Measurements from ENCODE around the gene MACF1. TPM values are rescaled to one million over a fixed set of nuclear protein-coding genes. Genes with fewer than 3 reads are reported as not detected.
A peak's percentile ranks its signal among the peaks of the same experiment; 100 is the strongest.

The MACF1 gene
- total and polyA plus RNA-seq, 5 donors from 2014 or later = 21.8 to 431 (median 26.2) TPM

GRCh38 chr1:39305555-39305954 lies 101.1 kb downstream of the MACF1 start:
- DNase-seq (no peak), ATAC-seq (ENCODE audit: low read depth in 2 of 2) (no peak)
- H3K9me3 ChIP-seq (ENCODE audit: control insufficient read depth in 2 of 2, low read length in 2 of 2) = no peaks in the 10 kb centered on the region
- H3K36me3 ChIP-seq (ENCODE audit: control insufficient read depth, insufficient read depth, low read length) = peaks cover 73% of the 10 kb centered on the region
- Mint-ChIP-seq H3K9me3 (no peaks in the 10 kb centered on the region), H3K27ac (peak overlapping the region in 2 of 3 donors; percentile 21 to 55), H3K36me3 (peaks cover 50% of the 10 kb centered on the region), H3K4me3 (no peak overlapping the region), H3K27me3 (no peaks in the 10 kb centered on the region), H3K4me1 (peaks cover 0 to 7% (median 1%) of the 10 kb centered on the region in 4 donors)
- H3K27me3 ChIP-seq (ENCODE audit: control insufficient read depth, insufficient read depth, low read length) = no peaks in the 10 kb centered on the region
- H3K4me3 ChIP-seq (ENCODE audit: low read depth, low read length) = no peak overlapping the region
- no peak overlapping the region for H3K27ac ChIP-seq (ENCODE audit: insufficient read depth, low read length, poor library complexity, severe bottlenecking)
- no peaks in the 10 kb centered on the region for H3K4me1 ChIP-seq (ENCODE audit: control insufficient read depth, insufficient read depth, low read length, poor library complexity, severe bottlenecking)

- no peak overlapping the region for H3K4me3 Mint-ChIP-seq
- Histone ChIP-seq H3K27ac (ENCODE audit: insufficient read depth, low read length, poor library complexity, severe bottlenecking) (no peak overlapping the region), H3K27me3 (ENCODE audit: control insufficient read depth, insufficient read depth, low read length) (no peaks in the 10 kb centered on the region), H3K4me1 (ENCODE audit: control insufficient read depth, insufficient read depth, low read length, poor library complexity, severe bottlenecking) (no peaks in the 10 kb centered on the region), H3K4me3 (ENCODE audit: low read depth, low read length) (no peak overlapping the region), H3K9me3 (ENCODE audit: control insufficient read depth in 2 of 2, low read length in 2 of 2) (no peaks in the 10 kb centered on the region), H3K36me3 (ENCODE audit: control insufficient read depth, insufficient read depth, low read length) (peaks cover 80% of the 10 kb centered on the region)
- H3K9me3 Mint-ChIP-seq = no peaks in the 10 kb centered on the region
- H3K36me3 Mint-ChIP-seq = peaks cover 58% of the 10 kb centered on the region
- DNase-seq (no peak), ATAC-seq (ENCODE audit: low read depth in 2 of 2) (no peak)
- no peaks in the 10 kb centered on the region for H3K27me3 Mint-ChIP-seq
- peaks cover 0 to 10% (median 7%) of the 10 kb centered on the region in 4 donors for H3K4me1 Mint-ChIP-seq
- H3K27ac Mint-ChIP-seq = peak overlapping the region; percentile 32 to 81 (median 71)
Measured at GRCh38 chr1:39310015-39310414, 105.5 kb downstream of the MACF1 start.

- Histone ChIP-seq H3K9me3 (ENCODE audit: control insufficient read depth in 2 of 2, low read length in 2 of 2) (no peaks in the 10 kb centered on the region), H3K4me3 (ENCODE audit: low read depth, low read length) (no peak overlapping the region), H3K27me3 (ENCODE audit: control insufficient read depth, insufficient read depth, low read length) (no peaks in the 10 kb centered on the region), H3K4me1 (ENCODE audit: control insufficient read depth, insufficient read depth, low read length, poor library complexity, severe bottlenecking) (no peaks in the 10 kb centered on the region), H3K27ac (ENCODE audit: insufficient read depth, low read length, poor library complexity, severe bottlenecking) (no peak overlapping the region), H3K36me3 (ENCODE audit: control insufficient read depth, insufficient read depth, low read length) (peaks cover 80% of the 10 kb centered on the region)
- no peak for ATAC-seq (ENCODE audit: low read depth in 2 of 2)
- H3K4me1 Mint-ChIP-seq = peaks cover 0 to 13% (median 6%) of the 10 kb centered on the region in 4 donors
- H3K27me3 Mint-ChIP-seq = no peaks in the 10 kb centered on the region
- no peaks in the 10 kb centered on the region for H3K9me3 Mint-ChIP-seq
- no peak for DNase-seq
- no peak overlapping the region for H3K4me3 Mint-ChIP-seq
- H3K27ac Mint-ChIP-seq = peak overlapping the region in 1 of 3 donors; percentile 23
- H3K36me3 Mint-ChIP-seq = peaks cover 59% of the 10 kb centered on the region
Measured at GRCh38 chr1:39310691-39311090, 106.2 kb downstream of the MACF1 start.

- ATAC-seq (ENCODE audit: low read depth in 2 of 2) (no peak), DNase-seq (no peak)
- Histone ChIP-seq H3K27me3 (ENCODE audit: control insufficient read depth, insufficient read depth, low read length) (no peaks in the 10 kb centered on the region), H3K9me3 (ENCODE audit: control insufficient read depth in 2 of 2, low read length in 2 of 2) (no peaks in the 10 kb centered on the region), H3K36me3 (ENCODE audit: control insufficient read depth, insufficient read depth, low read length) (peaks cover 97% of the 10 kb centered on the region), H3K4me3 (ENCODE audit: low read depth, low read length) (no peak overlapping the region), H3K27ac (ENCODE audit: insufficient read depth, low read length, poor library complexity, severe bottlenecking) (no peak overlapping the region), H3K4me1 (ENCODE audit: control insufficient read depth, insufficient read depth, low read length, poor library complexity, severe bottlenecking) (no peaks in the 10 kb centered on the region)
- peaks cover 74% of the 10 kb centered on the region for H3K36me3 Mint-ChIP-seq
- H3K4me3 Mint-ChIP-seq = no peak overlapping the region
- no peaks in the 10 kb centered on the region for H3K9me3 Mint-ChIP-seq
- H3K27me3 Mint-ChIP-seq = no peaks in the 10 kb centered on the region
- H3K27ac Mint-ChIP-seq = no peak overlapping the region
- peaks cover 0 to 13% (median 3%) of the 10 kb centered on the region in 4 donors for H3K4me1 Mint-ChIP-seq
Measured at GRCh38 chr1:39317111-39317510, 112.6 kb downstream of the MACF1 start.

GRCh38 chr1:39317910-39318633 lies 113.6 kb downstream of the MACF1 start:
- no peak overlapping the region for H3K27ac ChIP-seq (ENCODE audit: insufficient read depth, low read length, poor library complexity, severe bottlenecking)
- H3K27ac Mint-ChIP-seq = peak overlapping the region in 2 of 3 donors; percentile 17 to 61

GRCh38 chr1:39321979-39322378 lies 117.5 kb downstream of the MACF1 start:
- H3K36me3 ChIP-seq (ENCODE audit: control insufficient read depth, insufficient read depth, low read length) = peaks cover 99% of the 10 kb centered on the region
- Mint-ChIP-seq H3K36me3 (peaks cover 45% of the 10 kb centered on the region), H3K27ac (peak overlapping the region in 2 of 3 donors; percentile 52 to 56), H3K4me1 (peaks cover 0 to 8% (median 2%) of the 10 kb centered on the region in 4 donors), H3K27me3 (no peaks in the 10 kb centered on the region), H3K4me3 (no peak overlapping the region), H3K9me3 (no peaks in the 10 kb centered on the region)
- DNase-seq (no peak), ATAC-seq (ENCODE audit: low read depth in 2 of 2) (no peak)
- H3K27ac ChIP-seq (ENCODE audit: insufficient read depth, low read length, poor library complexity, severe bottlenecking) = no peak overlapping the region
- no peak overlapping the region for H3K4me3 ChIP-seq (ENCODE audit: low read depth, low read length)
- H3K27me3 ChIP-seq (ENCODE audit: control insufficient read depth, insufficient read depth, low read length) = no peaks in the 10 kb centered on the region
- no peaks in the 10 kb centered on the region for H3K9me3 ChIP-seq (ENCODE audit: control insufficient read depth in 2 of 2, low read length in 2 of 2)
- no peaks in the 10 kb centered on the region for H3K4me1 ChIP-seq (ENCODE audit: control insufficient read depth, insufficient read depth, low read length, poor library complexity, severe bottlenecking)

More at GRCh38 chr1:39317910-39318633, 113.6 kb downstream of the MACF1 start:
- Histone ChIP-seq H3K9me3 (ENCODE audit: control insufficient read depth in 2 of 2, low read length in 2 of 2) (no peaks in the 10 kb centered on the region), H3K4me3 (ENCODE audit: low read depth, low read length) (no peak overlapping the region), H3K27me3 (ENCODE audit: control insufficient read depth, insufficient read depth, low read length) (no peaks in the 10 kb centered on the region), H3K36me3 (ENCODE audit: control insufficient read depth, insufficient read depth, low read length) (peaks cover 97% of the 10 kb centered on the region), H3K4me1 (ENCODE audit: control insufficient read depth, insufficient read depth, low read length, poor library complexity, severe bottlenecking) (no peaks in the 10 kb centered on the region)
- ATAC-seq (ENCODE audit: low read depth in 2 of 2) (no peak), DNase-seq (no peak)
- H3K4me1 Mint-ChIP-seq = peaks cover 0 to 13% (median 1%) of the 10 kb centered on the region in 4 donors
- H3K9me3 Mint-ChIP-seq = no peaks in the 10 kb centered on the region
- no peak overlapping the region for H3K4me3 Mint-ChIP-seq
- H3K36me3 Mint-ChIP-seq = peaks cover 66% of the 10 kb centered on the region
- H3K27me3 Mint-ChIP-seq = no peaks in the 10 kb centered on the region

GRCh38 chr1:39322431-39322830 lies 117.9 kb downstream of the MACF1 start:
- H3K9me3 Mint-ChIP-seq = no peaks in the 10 kb centered on the region
- Histone ChIP-seq H3K27me3 (ENCODE audit: control insufficient read depth, insufficient read depth, low read length) (no peaks in the 10 kb centered on the region), H3K27ac (ENCODE audit: insufficient read depth, low read length, poor library complexity, severe bottlenecking) (no peak overlapping the region), H3K4me1 (ENCODE audit: control insufficient read depth, insufficient read depth, low read length, poor library complexity, severe bottlenecking) (no peaks in the 10 kb centered on the region), H3K9me3 (ENCODE audit: control insufficient read depth in 2 of 2, low read length in 2 of 2) (no peaks in the 10 kb centered on the region), H3K36me3 (ENCODE audit: control insufficient read depth, insufficient read depth, low read length) (peaks cover 99% of the 10 kb centered on the region), H3K4me3 (ENCODE audit: low read depth, low read length) (no peak overlapping the region)
- H3K27ac Mint-ChIP-seq = no peak overlapping the region
- H3K36me3 Mint-ChIP-seq = peaks cover 44% of the 10 kb centered on the region
- no peak overlapping the region for H3K4me3 Mint-ChIP-seq
- no peaks in the 10 kb centered on the region for H3K27me3 Mint-ChIP-seq
- ATAC-seq (ENCODE audit: low read depth in 2 of 2) = no peak
- DNase-seq = no peak
- peaks cover under 1 to 10% (median 2%) of the 10 kb centered on the region in 4 donors for H3K4me1 Mint-ChIP-seq

- no peaks in the 10 kb centered on the region for H3K9me3 ChIP-seq (ENCODE audit: control insufficient read depth in 2 of 2, low read length in 2 of 2)
- no peaks in the 10 kb centered on the region for H3K4me1 ChIP-seq (ENCODE audit: control insufficient read depth, insufficient read depth, low read length, poor library complexity, severe bottlenecking)
- peaks cover 8 to 15% (median 12%) of the 10 kb centered on the region in 4 donors for H3K4me1 Mint-ChIP-seq
- no peak for DNase-seq
- H3K36me3 Mint-ChIP-seq = peaks cover 45% of the 10 kb centered on the region
- no peak overlapping the region for H3K27ac ChIP-seq (ENCODE audit: insufficient read depth, low read length, poor library complexity, severe bottlenecking)
- H3K36me3 ChIP-seq (ENCODE audit: control insufficient read depth, insufficient read depth, low read length) = peaks cover 97% of the 10 kb centered on the region
- no peak overlapping the region for H3K4me3 ChIP-seq (ENCODE audit: low read depth, low read length)
- ATAC-seq (ENCODE audit: low read depth in 2 of 2) = no peak
- H3K27me3 ChIP-seq (ENCODE audit: control insufficient read depth, insufficient read depth, low read length) = no peaks in the 10 kb centered on the region
- no peak overlapping the region for H3K4me3 Mint-ChIP-seq
- H3K27me3 Mint-ChIP-seq = no peaks in the 10 kb centered on the region
- peaks cover 0 to 1% (median 0%) of the 10 kb centered on the region in 7 donors for H3K9me3 Mint-ChIP-seq
- H3K27ac Mint-ChIP-seq = no peak overlapping the region
Measured at GRCh38 chr1:39324888-39325287, 120.4 kb downstream of the MACF1 start.

Data from CD4-positive, CD25-positive, alpha-beta regulatory T cell (primary cell).